ENCODE results near the gene NOTUM. TPM values are rescaled to one million over a fixed set of nuclear protein-coding genes. Genes with fewer than 3 reads are reported as not detected.

NOTUM gene
- total RNA-seq, 2 experiments from 2014 or later = 0.88 to 4.4 TPM

GRCh38 chr17:81964081-81964849, 3.3 kb upstream of the NOTUM start:
- no peaks in the 10 kb centered on the region for H3K9me2 ChIP-seq (ENCODE audit: insufficient read depth, low read length)
- no peaks in the 10 kb centered on the region for H3K79me2 ChIP-seq (ENCODE audit: insufficient read depth, low read depth, low read length)
- H3K4me1 ChIP-seq (ENCODE audit: insufficient read depth, low read length, poor library complexity, severe bottlenecking) = peaks cover 35% of the 10 kb centered on the region
- no peaks in the 10 kb centered on the region for H4K20me1 ChIP-seq (ENCODE audit: insufficient read depth, low read length)
- DNase-seq (ENCODE audit: low spot score) = no peak
- H3K27ac ChIP-seq (ENCODE audit: low read depth, low read length, poor library complexity, severe bottlenecking) = no peak overlapping the region
- ChIA-PET CTCF (ENCODE audit: unreplicated experiment) (no interaction called here), POLR2A (no interaction called here)
- no peaks in the 10 kb centered on the region for H3K9me3 ChIP-seq (ENCODE audit: low read length)
- no peak overlapping the region for H3K4me2 ChIP-seq (ENCODE audit: low read length)
- intact Hi-C loops (cut with micrococcal nuclease; ENCODE audit: unreplicated experiment) = no loop called here
- no peaks in the 10 kb centered on the region for H3K36me3 ChIP-seq (ENCODE audit: insufficient read depth, low read length)
- no peak overlapping the region for H3K4me3 ChIP-seq (ENCODE audit: low read depth, low read length, poor library complexity, severe bottlenecking)
- TF ChIP-seq CTCF (conservative IDR thresholded peaks at IDR 0.05; ENCODE audit: low read length) (no peak), EZH2phosphoT487 (IDR thresholded peaks at IDR 0.05; ENCODE audit: borderline replicate concordance, low read depth, low read length) (no peak)
- H2AFZ ChIP-seq (ENCODE audit: low read length) = no peak overlapping the region
- BruUV-seq (replicated peaks) = no TSS peak

GRCh38 chr17:81962499-81963441, 1.8 kb upstream of the NOTUM start:
- no peaks in the 10 kb centered on the region for H3K36me3 ChIP-seq (ENCODE audit: insufficient read depth, low read length)
- H4K20me1 ChIP-seq (ENCODE audit: insufficient read depth, low read length) = no peaks in the 10 kb centered on the region
- no peak overlapping the region for H3K4me2 ChIP-seq (ENCODE audit: low read length)
- peaks cover 28% of the 10 kb centered on the region for H3K4me1 ChIP-seq (ENCODE audit: insufficient read depth, low read length, poor library complexity, severe bottlenecking)
- no peaks in the 10 kb centered on the region for H3K9me3 ChIP-seq (ENCODE audit: low read length)
- no peak overlapping the region for H3K27ac ChIP-seq (ENCODE audit: low read depth, low read length, poor library complexity, severe bottlenecking)
- POLR2A ChIA-PET = no interaction called here
- intact Hi-C loops (cut with micrococcal nuclease; ENCODE audit: unreplicated experiment) = no loop called here
- no peak overlapping the region for H2AFZ ChIP-seq (ENCODE audit: low read length)
- DNase-seq (ENCODE audit: low spot score) = no peak
- no peak overlapping the region for H3K4me3 ChIP-seq (ENCODE audit: low read depth, low read length, poor library complexity, severe bottlenecking)
- no TSS peak for BruUV-seq (replicated peaks)
- CTCF ChIA-PET (ENCODE audit: unreplicated experiment) = no interaction called here
- TF ChIP-seq CTCF (conservative IDR thresholded peaks at IDR 0.05; ENCODE audit: low read length) (no peak), EZH2phosphoT487 (IDR thresholded peaks at IDR 0.05; ENCODE audit: borderline replicate concordance, low read depth, low read length) (no peak)
- H3K9me2 ChIP-seq (ENCODE audit: insufficient read depth, low read length) = no peaks in the 10 kb centered on the region
- H3K79me2 ChIP-seq (ENCODE audit: insufficient read depth, low read depth, low read length) = no peaks in the 10 kb centered on the region
